HG03097 (cell line): ENCODE results near the gene HSPH1.

Source experiments
- ATAC-seq: cut with Tn5 transposase; IDR thresholded peaks from one replicate; pipeline ENCODE4 v1.9.1; 2021; ENCODE audit not compliant: unreplicated experiment, low FRiP score

The HSPH1 gene

GRCh38 chr13:31161557-31162150 is at the start of gene HSPH1:
TSS of gene HSPH1 (minus strand) at chr13:31161904. CDS start at chr13:31161582, 322 bp downstream.
- ATAC-seq = peak; percentile 83

- ATAC-seq = no peak
These were observed 48.1 kb upstream of the HSPH1 start for GRCh38 chr13:31209841-31210210.

DNA sequence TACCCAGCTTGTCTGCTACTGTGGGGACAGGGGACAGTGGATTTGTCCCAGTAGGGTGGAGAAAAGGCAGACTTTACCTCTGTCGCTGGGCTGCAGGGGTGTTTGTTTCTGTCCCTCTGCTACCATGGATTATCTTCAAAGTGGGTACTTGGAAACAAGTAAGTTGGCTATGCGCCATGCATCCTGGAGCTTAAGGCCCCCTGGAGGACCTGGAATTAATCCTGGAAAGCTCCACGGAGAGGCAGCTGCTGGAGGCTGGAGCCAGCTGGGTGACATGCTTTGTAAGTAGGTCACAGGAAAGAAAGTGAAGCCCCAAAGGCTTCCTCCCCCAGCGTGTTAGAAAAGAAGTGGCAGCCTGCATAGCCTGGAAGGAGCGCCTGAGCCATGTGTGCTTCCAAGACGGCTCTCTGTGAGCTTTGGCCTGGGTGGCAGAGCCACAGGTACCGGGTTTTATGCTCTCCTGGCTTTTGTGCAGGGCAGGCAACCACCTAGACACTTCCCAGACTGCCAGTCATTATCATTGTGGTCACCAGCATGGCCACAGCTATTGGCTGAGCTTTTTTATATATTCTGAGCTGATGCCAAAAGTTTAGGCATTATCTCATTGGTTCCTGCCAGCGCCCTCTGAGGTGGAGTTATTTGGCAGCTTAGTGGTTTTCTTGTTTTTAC is 47.6 kb upstream of the HSPH1 start:
- ATAC-seq = no peak

GRCh38 chr13:31208559-31209122 is 46.9 kb upstream of the HSPH1 start:
- no peak for ATAC-seq

DNA sequence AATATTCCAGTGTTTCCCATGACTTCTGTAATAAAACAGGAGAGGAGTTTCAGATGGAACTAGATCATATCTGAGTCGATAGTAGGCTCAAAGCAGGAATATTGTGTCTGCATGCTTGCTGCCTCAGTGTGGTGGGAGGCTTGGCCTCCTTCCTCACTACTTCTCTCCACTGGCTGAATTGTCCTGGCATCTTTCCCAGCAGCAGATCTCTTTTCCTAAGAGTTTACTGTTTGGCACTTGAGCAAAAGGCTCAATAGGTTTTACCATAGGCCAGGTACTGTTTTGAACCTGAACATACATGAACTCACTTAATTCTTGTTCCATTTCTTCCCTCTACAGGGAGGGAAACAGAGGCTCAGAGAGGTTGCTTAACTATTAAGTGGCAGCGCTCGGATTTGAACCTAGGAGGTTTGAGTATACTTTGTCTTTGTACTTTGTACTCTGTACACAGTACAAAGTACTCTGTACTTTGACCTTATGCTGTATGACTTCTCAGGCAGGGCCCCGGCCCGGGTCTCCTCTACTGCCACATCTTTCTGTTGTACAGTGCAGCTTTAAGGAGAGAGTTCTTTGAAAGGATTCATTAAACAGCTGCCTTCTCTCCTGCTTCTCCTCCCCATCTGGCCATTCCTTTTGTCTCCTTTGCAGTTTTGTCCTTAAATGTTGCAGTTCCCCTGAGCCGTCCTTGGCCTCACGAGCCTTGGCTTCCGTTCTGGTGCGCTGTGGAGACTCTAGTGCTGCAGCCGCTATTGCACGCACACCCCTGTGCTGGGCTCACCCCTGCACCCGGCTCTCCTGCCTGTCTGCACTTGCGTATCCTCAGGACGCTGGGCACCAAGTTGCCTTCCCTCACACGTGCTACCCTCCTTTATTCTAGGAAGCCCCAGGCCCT is 46.2 kb upstream of the HSPH1 start:
- ATAC-seq = no peak

GRCh38 chr13:31204592-31204991 is 42.9 kb upstream of the HSPH1 start:
- no peak for ATAC-seq

DNA sequence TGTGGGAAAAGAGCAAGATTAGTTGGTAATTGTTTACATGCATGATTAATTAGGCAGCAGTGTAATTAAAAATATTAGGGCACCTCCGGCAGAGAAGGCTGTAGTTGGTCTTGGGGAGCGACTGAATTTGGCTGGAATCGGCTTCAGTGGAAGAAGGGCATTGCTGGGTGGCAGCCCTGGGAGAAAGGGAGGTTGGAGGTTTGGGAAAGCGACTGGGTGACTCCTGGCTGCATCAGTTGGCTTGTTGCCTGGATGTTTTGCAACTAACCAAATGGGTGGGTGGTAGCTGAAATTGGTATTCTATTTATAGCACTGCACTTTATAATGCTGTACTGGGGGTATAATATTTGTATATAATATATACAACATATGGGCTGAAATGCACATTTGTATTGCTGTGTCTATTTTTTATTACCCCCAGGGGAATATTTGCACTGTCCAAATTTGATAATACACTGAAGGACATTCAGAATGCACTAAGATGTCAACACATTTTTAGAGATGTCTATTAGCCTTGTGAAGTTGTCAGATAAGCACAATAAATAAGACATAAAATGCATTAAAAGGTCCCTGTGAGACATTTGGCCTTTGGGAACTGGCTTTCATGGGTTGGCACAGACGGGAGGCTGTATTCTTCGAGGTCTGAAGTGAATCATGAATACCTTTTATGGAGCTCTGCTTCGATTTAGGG is 39.8 kb upstream of the HSPH1 start:
- no peak for ATAC-seq

- peak; percentile 16 for ATAC-seq
These were observed 38.9 kb upstream of the HSPH1 start for GRCh38 chr13:31200637-31200971.

DNA sequence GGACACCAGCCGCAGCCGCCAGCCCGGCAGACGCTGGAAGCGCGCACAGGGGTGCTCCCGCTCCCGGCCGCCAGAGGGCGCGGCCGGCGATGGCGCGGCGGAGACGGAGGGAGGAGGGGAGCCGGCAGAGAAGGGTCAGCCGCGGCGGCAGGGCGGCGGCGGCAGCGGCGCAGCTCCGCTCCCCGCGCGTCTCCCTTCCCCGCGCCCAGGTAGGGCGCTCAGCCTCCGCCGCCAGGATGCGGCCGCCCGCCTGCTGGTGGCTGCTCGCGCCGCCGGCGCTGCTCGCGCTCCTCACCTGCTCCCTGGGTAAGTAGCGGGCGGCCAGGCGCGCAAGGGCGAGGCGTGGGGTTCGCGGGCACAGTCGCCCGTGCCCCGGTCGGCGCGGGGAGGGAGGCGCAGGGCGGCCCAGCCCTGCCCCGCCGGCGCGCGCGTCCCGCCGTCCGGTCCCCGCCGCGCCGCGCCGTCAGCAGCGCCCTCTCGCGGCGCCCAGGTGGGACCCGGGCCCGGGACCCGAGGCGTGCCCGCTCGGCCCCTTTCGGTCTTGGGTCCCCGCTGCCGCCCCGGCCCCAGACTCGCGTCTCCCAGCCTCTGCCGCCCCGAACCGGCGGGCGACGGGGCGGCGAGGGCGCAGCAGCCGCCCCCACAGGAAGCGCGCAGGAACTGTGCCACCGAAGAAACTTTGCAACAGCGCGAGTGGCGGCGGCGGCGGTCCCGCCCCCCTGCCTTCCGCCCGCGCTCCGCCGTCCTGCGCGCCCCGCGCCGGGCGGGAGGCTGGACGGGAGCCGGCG is 38.3 kb upstream of the HSPH1 start, which contains the start of gene B3GLCT:
TSS of gene B3GLCT (plus strand) at position 127 of the 788 bp plus-strand sequence. CDS start at position 237, 110 bp downstream.
- ATAC-seq = peak; percentile 78

DNA sequence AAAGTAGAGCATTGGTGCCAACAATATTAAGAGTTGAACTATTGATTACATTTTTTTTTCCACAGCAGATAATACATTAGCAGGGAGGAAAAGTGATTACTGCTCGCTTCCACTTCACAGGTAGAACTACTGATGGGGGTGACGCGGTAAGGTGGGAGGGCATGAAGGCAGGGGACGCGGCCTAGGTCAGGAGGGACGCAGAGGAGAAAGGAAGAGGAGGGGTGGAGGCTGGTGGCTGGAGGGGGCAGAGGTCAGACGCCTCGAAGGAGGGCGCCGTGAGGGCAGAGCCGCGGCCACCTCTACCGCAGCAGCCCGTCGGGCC is 37.8 kb upstream of the HSPH1 start:
- no peak for ATAC-seq

- ATAC-seq = no peak
These were observed 36.8 kb upstream of the HSPH1 start for GRCh38 chr13:31198519-31198918.

DNA sequence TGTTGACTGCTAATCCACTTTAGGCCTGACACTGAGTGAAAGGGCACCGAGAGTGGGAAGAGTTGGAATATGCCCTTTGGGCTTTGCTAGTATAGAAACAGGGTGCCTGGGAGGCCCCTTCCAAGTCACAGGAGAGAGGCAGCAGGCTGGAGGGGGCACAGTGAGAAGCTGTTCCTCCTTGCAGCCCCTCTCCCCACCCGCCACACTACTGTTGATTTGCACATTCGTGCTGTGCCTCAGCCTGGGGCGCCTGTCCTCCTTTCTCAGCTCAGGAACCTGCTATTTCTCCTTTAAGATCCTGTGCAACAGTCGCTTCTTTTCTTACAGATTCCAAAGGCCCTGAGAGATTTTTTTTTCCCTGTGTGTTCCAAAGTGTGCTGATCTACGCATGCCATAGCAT is 35.3 kb upstream of the HSPH1 start:
- no peak for ATAC-seq

DNA sequence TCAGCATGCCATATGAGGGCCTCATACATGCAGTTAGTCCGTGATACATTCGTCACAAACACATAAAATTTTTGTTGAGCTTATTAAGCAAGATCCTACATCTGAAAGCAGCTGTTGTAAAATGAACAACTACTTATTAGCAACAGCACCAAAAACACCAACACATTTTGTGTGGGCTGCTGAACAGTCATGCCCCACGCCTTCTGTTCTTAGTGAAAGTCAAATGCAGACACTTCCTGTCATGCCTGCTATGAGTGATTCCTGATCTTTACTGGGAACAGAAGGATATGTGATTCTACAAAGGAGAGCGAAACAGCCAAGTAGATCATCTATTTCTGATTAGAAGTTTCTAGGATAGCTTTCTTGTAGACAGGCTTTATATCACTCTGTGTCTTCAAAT is 33.9 kb upstream of the HSPH1 start:
- no peak for ATAC-seq

DNA sequence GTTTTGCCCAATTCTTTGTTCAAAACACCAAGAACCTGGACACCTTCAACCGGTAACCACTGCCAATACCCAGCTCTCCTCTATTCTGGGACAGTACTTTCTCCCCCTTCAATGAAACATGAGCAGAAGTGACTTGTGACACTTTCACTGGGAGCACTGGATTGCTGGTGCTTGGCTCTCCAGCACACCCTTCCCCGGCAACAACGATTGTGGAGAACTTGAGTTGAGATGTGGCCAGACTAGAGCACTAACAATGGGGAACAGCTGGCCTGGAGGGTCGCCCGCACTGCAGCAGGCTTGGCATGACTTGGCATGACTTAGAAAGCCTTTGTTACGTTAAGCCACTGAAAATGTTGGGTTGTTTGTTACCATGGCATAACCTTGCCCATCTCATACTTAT is 30.6 kb upstream of the HSPH1 start:
- ATAC-seq = no peak

DNA sequence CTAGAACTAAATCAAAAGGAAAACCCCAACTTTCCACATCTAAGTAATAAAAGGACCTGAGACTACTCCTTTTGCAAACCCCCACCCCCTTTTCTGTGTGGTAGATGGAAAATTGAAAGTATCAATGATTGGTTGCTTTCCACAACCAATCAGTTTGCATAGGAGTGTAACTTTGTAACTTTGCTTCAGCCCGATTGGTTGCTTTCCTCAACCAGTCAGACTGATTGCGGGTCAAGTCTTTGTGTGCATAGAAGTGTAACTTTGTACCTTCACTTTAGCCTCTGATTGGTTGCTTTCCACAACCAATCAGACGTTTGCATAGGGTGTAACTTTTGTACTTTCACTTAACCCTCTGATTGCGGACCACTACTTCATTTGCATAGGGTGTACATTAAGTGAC is 30.0 kb upstream of the HSPH1 start:
- no peak for ATAC-seq

- ATAC-seq = no peak
These were observed 23.4 kb upstream of the HSPH1 start for GRCh38 chr13:31184981-31185645.

GRCh38 chr13:31184451-31184850 is 22.7 kb upstream of the HSPH1 start:
- ATAC-seq = no peak

DNA sequence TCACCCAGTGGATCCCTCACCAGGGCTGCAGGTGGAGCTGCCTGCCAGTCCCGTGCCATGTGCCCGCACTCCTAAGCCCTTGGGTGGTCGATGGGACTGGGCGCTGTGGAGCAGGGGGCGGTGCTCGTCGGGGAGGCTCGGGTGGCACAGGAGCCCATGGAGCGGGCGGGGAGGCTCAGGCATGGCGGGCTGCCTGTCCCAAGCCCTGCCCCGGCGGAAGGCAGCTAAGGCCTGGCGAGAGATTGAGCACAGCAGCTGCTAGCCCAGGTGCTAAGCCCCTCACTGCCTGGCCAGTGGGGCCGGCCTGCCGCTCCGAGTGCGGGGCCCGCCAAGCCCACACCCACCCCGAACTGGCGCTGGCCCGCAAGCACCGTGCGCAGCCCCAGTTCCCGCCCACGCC is 21.3 kb upstream of the HSPH1 start:
- no peak for ATAC-seq

DNA sequence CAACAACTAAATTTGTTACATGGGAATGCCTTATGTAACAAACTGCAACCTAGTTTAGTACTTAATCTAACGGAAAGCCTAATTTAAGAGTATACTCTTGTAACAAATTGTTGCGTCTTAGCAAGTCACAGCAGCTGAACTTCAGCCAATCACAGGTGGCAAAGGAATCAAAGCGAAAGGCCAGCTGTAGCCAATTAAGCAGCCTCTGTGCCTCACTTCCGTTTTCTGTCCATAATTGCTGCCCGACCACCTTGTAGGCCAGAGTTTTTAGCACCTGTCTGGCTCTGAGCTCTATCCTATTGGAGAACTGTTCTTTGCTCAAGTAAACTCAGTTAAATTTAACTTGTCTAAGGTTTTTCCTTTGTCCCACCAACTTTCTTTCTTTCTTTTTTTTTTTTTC is 18.1 kb upstream of the HSPH1 start:
- no peak for ATAC-seq

DNA sequence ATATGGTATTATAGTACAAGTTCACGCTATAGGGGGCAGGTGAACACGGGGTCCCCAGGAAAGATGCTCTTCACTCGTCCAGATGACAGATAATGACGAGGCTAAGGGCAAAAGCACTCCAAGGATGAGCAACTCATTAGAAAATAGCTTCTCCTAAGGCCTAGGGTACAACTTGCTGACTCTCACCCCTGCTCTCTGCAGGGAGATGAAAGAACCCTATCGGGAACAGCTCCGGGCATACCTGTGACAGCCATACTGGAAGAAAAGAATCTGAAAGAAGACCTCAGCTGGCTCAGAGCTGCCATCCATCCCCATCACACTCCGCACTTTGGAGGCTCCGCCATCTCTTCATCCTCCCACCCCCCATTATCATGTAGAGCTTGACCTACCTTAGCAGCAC is 17.5 kb upstream of the HSPH1 start:
- ATAC-seq = no peak
